ENCODE results near the gene PRKAG3. TPM values are rescaled to one million over a fixed set of nuclear protein-coding genes. Genes with fewer than 3 reads are reported as not detected.

The PRKAG3 gene
- total RNA-seq, 6 donors from 2014 or later = not detected

DNA sequence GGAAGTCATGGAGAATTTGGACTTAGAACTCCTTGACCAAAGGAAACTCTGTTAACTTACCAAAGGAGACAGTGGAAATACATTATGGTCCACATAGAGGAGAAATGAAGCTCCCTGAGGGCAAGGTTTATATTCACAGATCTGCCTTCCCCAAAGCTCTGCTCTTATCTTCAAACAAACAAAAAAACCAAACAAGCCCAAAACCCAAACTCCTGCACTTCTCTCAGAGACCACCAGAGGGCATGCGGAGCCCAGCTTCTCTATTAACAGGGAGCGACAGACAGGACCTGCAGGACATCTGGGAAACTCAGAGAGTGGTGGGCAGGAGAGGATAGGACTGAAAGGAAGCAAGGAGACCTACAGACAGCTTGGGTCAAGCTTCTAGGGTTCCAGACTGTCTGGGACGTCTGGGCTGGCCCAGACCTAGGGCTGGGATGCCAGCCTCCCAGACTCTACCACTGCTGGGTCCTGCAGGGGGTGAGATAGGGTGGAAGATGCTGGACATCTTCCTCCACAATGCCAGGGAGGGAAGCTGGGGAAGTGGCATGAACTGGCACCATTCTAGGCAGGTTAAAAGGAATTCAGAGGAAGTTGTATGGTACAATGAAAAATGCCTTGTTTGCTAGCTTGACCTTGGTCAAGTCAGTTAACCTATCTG is 45.1 kb upstream of the PRKAG3 start:
- H3K27me3 ChIP-seq = peaks cover 2 to 63% (median 28%) of the 10 kb centered on the region in 4 donors
- peak; percentile 53 to 67 for ATAC-seq (ENCODE audit: low FRiP score in 2 of 2)

DNA sequence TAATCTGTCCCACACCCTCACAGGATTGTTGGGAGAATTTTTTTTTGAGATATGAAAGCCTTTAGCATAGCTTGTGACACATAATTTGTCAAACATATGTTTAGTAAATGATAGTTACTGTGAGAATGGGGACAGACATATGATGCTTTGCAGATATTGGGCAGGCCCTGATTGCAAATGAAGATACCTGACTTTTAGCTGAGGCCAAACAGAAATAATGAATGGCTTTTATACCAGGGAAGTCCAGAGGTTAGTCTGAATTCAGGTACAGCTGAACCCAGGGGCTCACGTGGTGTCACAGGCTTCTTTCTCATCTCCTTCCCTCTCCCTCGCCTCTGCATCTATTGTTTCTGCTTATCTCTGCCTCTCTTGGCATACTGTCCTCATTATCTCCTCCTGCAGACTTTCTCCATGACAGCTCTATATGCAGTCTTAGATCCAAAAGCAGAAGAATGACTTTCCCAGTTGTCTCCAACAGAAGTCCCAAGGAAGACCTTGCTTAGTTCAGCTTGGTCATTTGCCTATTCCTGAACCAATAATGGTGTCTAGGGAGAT is 44.2 kb upstream of the PRKAG3 start:
- no peak overlapping the region for H3K27ac ChIP-seq
- H3K36me3 ChIP-seq = no peaks in the 10 kb centered on the region
- DNase-seq (no peak), ATAC-seq (ENCODE audit: low FRiP score in 2 of 2) (no peak)
- H3K9me3 ChIP-seq = no peaks in the 10 kb centered on the region
- H3K4me1 ChIP-seq = peaks cover 24 to 34% (median 29%) of the 10 kb centered on the region in 4 donors
- H3K4me3 ChIP-seq = no peak overlapping the region
- TF ChIP-seq EP300 (IDR thresholded peaks at IDR 0.05) = no peak
- TF ChIP-seq POLR2AphosphoS5 (IDR thresholded peaks at IDR 0.05) = no peak
- TF ChIP-seq CTCF (IDR thresholded peaks at IDR 0.05) = no peak
- no peak for TF ChIP-seq POLR2A (IDR thresholded peaks at IDR 0.05)
- 18 to 35% methylated on average over 2 of the region's 2 CpGs for WGBS, 2 donors
- H3K27me3 ChIP-seq = peaks cover 2 to 65% (median 34%) of the 10 kb centered on the region in 4 donors

More for the DNA sequence above, 45.1 kb upstream of the PRKAG3 start:
- Histone ChIP-seq H3K9me3 (no peaks in the 10 kb centered on the region), H3K27ac (no peak overlapping the region), H3K4me1 (peaks cover 15 to 29% (median 23%) of the 10 kb centered on the region in 4 donors), H3K36me3 (no peaks in the 10 kb centered on the region), H3K4me3 (no peak overlapping the region)
- 0 to 1% methylated on average over 3 of the region's 3 CpGs for WGBS, 2 donors
- DNase-seq = peak in 1 of 2 donors; percentile 58
- TF ChIP-seq CTCF (IDR thresholded peaks at IDR 0.05) (peak; percentile 61 to 89 (median 80)), POLR2AphosphoS5 (IDR thresholded peaks at IDR 0.05) (no peak), POLR2A (IDR thresholded peaks at IDR 0.05) (no peak)

- H3K4me1 ChIP-seq = peaks cover 13 to 23% (median 17%) of the 10 kb centered on the region in 4 donors
- 14 to 17% methylated on average over 37 to 38 of the region's 86 CpGs for WGBS, 2 donors
- H3K4me3 ChIP-seq = no peak overlapping the region
- ATAC-seq (ENCODE audit: low FRiP score in 2 of 2) = no peak
- DNase-seq = peak in 1 of 2 donors; percentile 85
- no peak overlapping the region for H3K27ac ChIP-seq
- TF ChIP-seq POLR2AphosphoS5 (IDR thresholded peaks at IDR 0.05) (no peak), EP300 (IDR thresholded peaks at IDR 0.05) (no peak), CTCF (IDR thresholded peaks at IDR 0.05) (no peak), POLR2A (IDR thresholded peaks at IDR 0.05) (no peak)
- H3K27me3 ChIP-seq = peaks cover 0 to 44% (median 26%) of the 10 kb centered on the region in 4 donors
- no peaks in the 10 kb centered on the region for H3K36me3 ChIP-seq
- H3K9me3 ChIP-seq = no peaks in the 10 kb centered on the region
These were observed 42.0 kb upstream of the PRKAG3 start for GRCh38 chr2:218873359-218874194.

DNA sequence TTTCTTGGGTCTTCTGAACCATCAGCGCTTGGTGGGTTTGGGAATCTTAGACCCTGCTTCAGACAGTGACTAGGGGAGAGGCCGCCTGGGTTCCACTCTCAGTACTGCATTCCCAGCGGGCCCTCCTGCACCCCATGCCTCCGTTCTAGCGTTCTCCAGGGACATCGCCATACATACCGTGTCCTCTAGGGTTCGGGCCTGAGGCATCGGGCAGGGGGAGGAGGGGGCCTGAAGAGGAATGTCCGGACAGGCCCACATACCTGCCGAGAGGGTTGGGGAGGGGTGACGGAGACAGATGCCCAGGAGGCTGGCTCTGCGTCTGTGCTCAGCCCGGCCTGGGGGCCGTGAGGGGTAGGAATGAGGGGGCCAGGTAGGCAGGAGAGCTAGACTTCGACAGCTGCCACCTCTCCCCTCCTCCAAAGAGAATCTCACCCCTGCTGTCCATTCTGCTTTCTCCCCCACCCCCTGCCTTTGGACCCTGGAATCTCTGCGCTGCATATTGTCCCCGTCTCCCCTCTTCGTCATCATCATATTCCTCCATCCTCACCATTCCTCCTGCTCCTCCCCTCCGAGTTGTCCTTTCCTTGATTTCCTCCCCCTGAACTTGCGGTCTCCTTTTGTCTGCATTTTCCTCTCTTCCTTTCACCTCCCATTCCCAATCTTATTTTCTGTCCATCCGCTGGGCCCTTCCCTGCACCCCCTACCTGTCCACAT is 41.2 kb upstream of the PRKAG3 start:
- Histone ChIP-seq H3K9me3 (no peaks in the 10 kb centered on the region), H3K27me3 (peaks cover 0 to 39% (median 25%) of the 10 kb centered on the region in 4 donors), H3K36me3 (no peaks in the 10 kb centered on the region), H3K4me1 (peaks cover 13 to 23% (median 17%) of the 10 kb centered on the region in 4 donors), H3K4me3 (no peak overlapping the region), H3K27ac (no peak overlapping the region)
- TF ChIP-seq POLR2A (IDR thresholded peaks at IDR 0.05) (no peak), CTCF (IDR thresholded peaks at IDR 0.05) (no peak), EP300 (IDR thresholded peaks at IDR 0.05) (no peak), POLR2AphosphoS5 (IDR thresholded peaks at IDR 0.05) (no peak)
- 10 to 16% methylated on average over 20 to 22 of the region's 22 CpGs for whole genome bisulfite sequencing, 2 donors
- DNase-seq (no peak), ATAC-seq (ENCODE audit: low FRiP score in 2 of 2) (no peak)
